ENCODE measurements around the gene MLLT3. TPM values are rescaled to one million over a fixed set of nuclear protein-coding genes. Genes with fewer than 3 reads are reported as not detected.

MLLT3 gene
- total and polyA plus RNA-seq, 3 donors from 2014 or later = 5.2 to 11.0 (median 7.6) TPM

DNA sequence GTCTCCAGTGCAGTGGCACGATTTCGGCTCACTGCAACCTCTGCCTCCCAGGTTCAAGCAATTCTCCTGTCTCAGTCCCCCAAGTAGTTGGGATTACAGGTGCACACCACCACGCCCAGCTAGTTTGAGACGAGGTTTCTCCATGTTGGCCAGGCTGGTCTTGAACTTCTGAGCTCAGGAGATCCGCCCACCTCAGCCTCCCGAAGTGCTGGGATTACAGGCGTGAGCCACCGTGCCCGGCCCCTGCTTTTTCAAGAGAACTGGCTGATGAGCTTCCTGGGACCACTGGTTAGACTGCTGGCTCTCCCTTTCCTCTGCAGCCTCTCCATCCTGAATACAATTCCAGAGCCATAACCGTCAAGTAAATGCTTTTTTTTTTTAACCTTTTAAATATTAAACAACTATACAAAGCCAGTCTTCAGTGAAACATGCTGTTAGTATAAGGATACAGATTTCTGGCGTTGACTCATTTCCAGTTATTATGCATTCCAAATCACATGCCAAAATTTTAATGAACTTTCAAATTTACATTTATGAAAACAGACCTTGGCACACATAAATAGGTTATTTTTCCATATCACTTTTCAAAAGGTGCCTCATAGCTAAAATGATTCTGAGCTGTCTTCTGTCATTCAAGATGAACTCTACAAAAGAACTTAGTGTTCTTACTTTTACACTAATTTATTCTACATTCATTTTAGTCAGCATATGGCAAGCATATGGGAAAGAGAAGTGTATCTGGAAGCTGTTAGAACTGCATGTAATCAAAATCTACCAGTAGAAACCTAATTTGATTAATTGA, 116.0 kb downstream of the MLLT3 start:
- Histone ChIP-seq H3K4me1 (no peaks in the 10 kb centered on the region), H3K4me3 (no peak overlapping the region), H3K27ac (no peak overlapping the region), H3K36me3 (ENCODE audit: low read depth, missing control alignments) (no peaks in the 10 kb centered on the region), H3K9me3 (no peaks in the 10 kb centered on the region), H3K27me3 (no peaks in the 10 kb centered on the region)
- DNase-seq = no peak
- no peak for TF ChIP-seq POLR2A (IDR thresholded peaks at IDR 0.05)
- TF ChIP-seq, protein P1, sequence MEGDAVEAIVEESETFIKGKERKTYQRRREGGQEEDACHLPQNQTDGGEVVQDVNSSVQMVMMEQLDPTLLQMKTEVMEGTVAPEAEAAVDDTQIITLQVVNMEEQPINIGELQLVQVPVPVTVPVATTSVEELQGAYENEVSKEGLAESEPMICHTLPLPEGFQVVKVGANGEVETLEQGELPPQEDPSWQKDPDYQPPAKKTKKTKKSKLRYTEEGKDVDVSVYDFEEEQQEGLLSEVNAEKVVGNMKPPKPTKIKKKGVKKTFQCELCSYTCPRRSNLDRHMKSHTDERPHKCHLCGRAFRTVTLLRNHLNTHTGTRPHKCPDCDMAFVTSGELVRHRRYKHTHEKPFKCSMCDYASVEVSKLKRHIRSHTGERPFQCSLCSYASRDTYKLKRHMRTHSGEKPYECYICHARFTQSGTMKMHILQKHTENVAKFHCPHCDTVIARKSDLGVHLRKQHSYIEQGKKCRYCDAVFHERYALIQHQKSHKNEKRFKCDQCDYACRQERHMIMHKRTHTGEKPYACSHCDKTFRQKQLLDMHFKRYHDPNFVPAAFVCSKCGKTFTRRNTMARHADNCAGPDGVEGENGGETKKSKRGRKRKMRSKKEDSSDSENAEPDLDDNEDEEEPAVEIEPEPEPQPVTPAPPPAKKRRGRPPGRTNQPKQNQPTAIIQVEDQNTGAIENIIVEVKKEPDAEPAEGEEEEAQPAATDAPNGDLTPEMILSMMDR (IDR thresholded peaks at IDR 0.05) = no peak
- intact Hi-C loops (cut with DNase I; ENCODE audit: low total_unique reads) = no loop called here
- 84 to 89% methylated on average over 11 of the region's 11 CpGs for WGBS, 2 donors

DNA sequence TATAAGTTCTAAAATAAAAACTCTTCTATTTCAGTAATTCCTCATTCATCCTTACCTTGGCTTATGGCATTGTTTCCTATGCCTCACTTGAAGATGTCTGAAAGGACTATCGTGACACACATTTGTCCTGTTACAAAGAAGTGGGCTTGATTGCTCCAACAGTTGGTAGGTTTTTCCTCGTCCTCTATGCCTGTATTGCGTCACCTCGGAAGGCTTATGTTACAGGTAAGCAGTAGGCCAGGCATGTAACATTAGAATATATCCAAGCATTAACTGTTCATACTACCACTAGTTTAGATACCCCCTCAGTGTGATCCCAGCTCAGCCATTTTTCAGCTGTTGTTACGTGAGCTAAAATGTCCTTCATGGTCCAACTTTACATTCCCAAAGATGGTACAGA, 116.7 kb downstream of the MLLT3 start:
- Histone ChIP-seq H3K4me3 (no peak overlapping the region), H3K9me3 (no peaks in the 10 kb centered on the region), H3K36me3 (ENCODE audit: low read depth, missing control alignments) (no peaks in the 10 kb centered on the region), H3K27me3 (no peaks in the 10 kb centered on the region), H3K4me1 (no peaks in the 10 kb centered on the region), H3K27ac (no peak overlapping the region)
- DNase-seq = no peak
- WGBS, 2 donors = 96 to 97% methylated on average over 5 of the region's 5 CpGs
- intact Hi-C loops (cut with DNase I; ENCODE audit: low total_unique reads) = no loop called here
- TF ChIP-seq, protein P1 (IDR thresholded peaks at IDR 0.05) = no peak
- no peak for TF ChIP-seq POLR2A (IDR thresholded peaks at IDR 0.05)

DNA sequence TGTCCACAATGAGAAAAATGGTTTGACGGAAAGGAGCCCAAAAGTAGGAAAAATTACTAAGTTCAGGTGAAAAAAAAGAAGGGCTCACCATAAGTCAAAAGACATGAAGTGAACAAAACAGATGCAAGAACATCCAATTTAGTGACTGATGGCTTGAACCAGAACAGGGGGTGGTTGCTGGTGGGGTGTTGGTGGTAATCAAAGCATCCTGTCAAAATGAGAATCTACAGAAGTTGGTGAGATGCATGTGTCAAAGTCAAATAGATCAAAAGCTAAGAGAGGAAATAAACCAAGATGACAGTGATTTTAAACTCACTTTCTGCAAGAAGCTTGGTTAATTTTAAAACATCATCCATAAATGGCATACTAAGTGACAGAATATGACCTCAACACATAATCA, 117.4 kb downstream of the MLLT3 start:
- no peak overlapping the region for H3K27ac ChIP-seq
- no peak for DNase-seq
- WGBS, 2 donors = 91 to 100% methylated on average over 1 of the region's 1 CpG
- H3K9me3 ChIP-seq = no peaks in the 10 kb centered on the region
- no peaks in the 10 kb centered on the region for H3K4me1 ChIP-seq
- no peaks in the 10 kb centered on the region for H3K27me3 ChIP-seq
- TF ChIP-seq, protein P1 (IDR thresholded peaks at IDR 0.05) = no peak
- TF ChIP-seq POLR2A (IDR thresholded peaks at IDR 0.05) = no peak
- no peak overlapping the region for H3K4me3 ChIP-seq
- intact Hi-C loops (cut with DNase I; ENCODE audit: low total_unique reads) = no loop called here
- no peaks in the 10 kb centered on the region for H3K36me3 ChIP-seq (ENCODE audit: low read depth, missing control alignments)

DNA sequence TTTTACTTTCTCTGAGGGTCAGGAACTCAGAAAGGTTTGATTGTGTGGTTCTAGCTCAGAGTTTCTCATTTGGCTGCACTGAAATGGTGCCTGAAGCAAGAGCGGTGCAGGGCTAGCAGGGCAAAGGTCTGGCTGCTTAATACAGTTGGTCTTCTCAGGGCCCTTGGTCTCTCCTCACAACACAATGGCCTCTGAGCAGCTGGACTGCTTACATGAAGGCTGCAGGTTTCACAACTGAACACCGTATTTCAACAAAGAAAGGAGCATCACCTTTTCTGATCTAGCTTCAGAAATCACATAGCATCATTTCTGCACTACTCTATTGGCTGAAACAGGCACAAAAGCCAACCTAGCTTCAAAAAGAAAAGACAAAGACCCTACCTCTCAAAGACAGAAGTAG, 122.2 kb downstream of the MLLT3 start:
- 93 to 96% methylated on average over 2 of the region's 2 CpGs for WGBS, 2 donors
- Histone ChIP-seq H3K4me3 (no peak overlapping the region), H3K36me3 (ENCODE audit: low read depth, missing control alignments) (no peaks in the 10 kb centered on the region), H3K4me1 (no peaks in the 10 kb centered on the region), H3K27me3 (no peaks in the 10 kb centered on the region), H3K9me3 (no peaks in the 10 kb centered on the region), H3K27ac (no peak overlapping the region)
- TF ChIP-seq POLR2A (IDR thresholded peaks at IDR 0.05) = no peak
- TF ChIP-seq, protein P1 (IDR thresholded peaks at IDR 0.05) = no peak
- no peak for DNase-seq
- intact Hi-C loops (cut with DNase I; ENCODE audit: low total_unique reads) = no loop called here

DNA sequence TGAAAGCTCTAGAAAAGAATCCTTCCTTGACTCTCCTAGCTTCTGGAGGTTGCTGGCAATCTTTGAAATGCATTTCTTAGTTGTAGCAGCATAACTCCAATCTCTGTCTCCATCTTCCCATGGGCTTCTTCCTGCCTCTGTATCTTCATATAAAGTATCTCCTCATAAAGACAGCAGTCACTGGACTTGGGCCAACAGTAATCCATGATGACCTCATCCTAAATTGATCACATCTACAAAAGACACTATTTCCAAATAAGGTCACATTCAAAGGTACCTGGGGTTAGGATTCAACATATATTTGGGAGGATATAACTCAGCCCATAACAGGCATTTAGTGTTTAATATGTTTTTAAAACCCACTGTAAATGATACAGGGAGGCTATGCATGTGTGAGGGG, 123.3 kb downstream of the MLLT3 start:
- H3K36me3 ChIP-seq (ENCODE audit: low read depth, missing control alignments) = no peaks in the 10 kb centered on the region
- H3K27ac ChIP-seq = no peak overlapping the region
- TF ChIP-seq, protein P1 (IDR thresholded peaks at IDR 0.05) = no peak
- no peak for TF ChIP-seq POLR2A (IDR thresholded peaks at IDR 0.05)
- DNase-seq = no peak
- no peaks in the 10 kb centered on the region for H3K4me1 ChIP-seq
- no peak overlapping the region for H3K4me3 ChIP-seq
- intact Hi-C loops (cut with DNase I; ENCODE audit: low total_unique reads) = no loop called here
- H3K9me3 ChIP-seq = no peaks in the 10 kb centered on the region
- no peaks in the 10 kb centered on the region for H3K27me3 ChIP-seq

Data from testis (tissue), 3 donors.